Activated CD4-positive, alpha-beta T cell treated with anti-CD3 and anti-CD28 coated beads for 36 hours (primary cell): ENCODE results near the gene USP6NL. TPM values are rescaled to one million over a fixed set of nuclear protein-coding genes. Genes with fewer than 3 reads are reported as not detected.

Source experiments
- ATAC-seq: fragments of 200-7000 bp; cut with Tn5 transposase; one replicate; pipeline ENCODE4 v1.10.0; 2021; ENCODE audit warnings: mild to moderate bottlenecking, moderate library complexity
- CTCF ChIA-PET: fragments of 350-600 bp; sonication (Branson Sonifier 250); formaldehyde crosslinking; loops from one replicate; lab custom pipeline; 2021; ENCODE audit warnings: antibody characterized with exemption; lab: Charles Lee
- POLR2A ChIA-PET: fragments of 350-600 bp; sonication (Branson Sonifier 250); formaldehyde crosslinking; loops from one replicate; lab custom pipeline; 2021; ENCODE audit warnings: antibody characterized with exemption, inconsistent platforms; lab: Charles Lee
- DNase-seq: peaks from one replicate; pipeline ENCODE4 v3.0.0-alpha.2; 2020
- H3K27ac Mint-ChIP-seq: one replicate; pipeline ENCODE4 v1.8.0; 2021; ENCODE audit warnings: mixed read lengths
- H3K27me3 Mint-ChIP-seq: one replicate; pipeline ENCODE4 v1.8.0; 2021; ENCODE audit warnings: mixed read lengths
- H3K36me3 Mint-ChIP-seq: one replicate; pipeline ENCODE4 v1.8.0; 2021; ENCODE audit warnings: low read depth, mixed read lengths
- H3K4me1 Mint-ChIP-seq: one replicate; pipeline ENCODE4 v1.8.0; 2021; ENCODE audit warnings: mixed read lengths
- H3K4me3 Mint-ChIP-seq: one replicate; pipeline ENCODE4 v1.8.0; 2021; ENCODE audit warnings: mild to moderate bottlenecking, moderate library complexity, mixed read lengths
- H3K9me3 Mint-ChIP-seq: one replicate; pipeline ENCODE4 v1.8.0; 2021; ENCODE audit warnings: low read depth, mixed read lengths
- intact Hi-C, 2 experiments: fragments of 100-400 bp; cut with DNase I in 1 of 2; cut with micrococcal nuclease in 1 of 2; formaldehyde crosslinking; loops; one replicate each; pipeline versions ENCODE4 v1.14.2 to v1.15.1; 2022 to 2024; cut with DNase I, micrococcal nuclease
- total RNA-seq, 2 experiments: library from RNA; stranded (reverse); gene quantifications; one replicate each; pipeline ENCODE4 v1.2.3, GENCODE V29; 2021

USP6NL gene
- total RNA-seq, 2 experiments from 2014 or later = 4.4 to 5.4 TPM

GRCh38 chr10:11414314-11415038 is 197.0 kb downstream of the USP6NL start:
- ChIA-PET CTCF (interaction anchor here (1.3 kb wide), 1 partner anchor 9 kb away, joined by 3 read pairs; no protein-coding TSS in a partner anchor), POLR2A (no interaction called here)
- no peaks in the 10 kb centered on the region for H3K36me3 Mint-ChIP-seq
- no peaks in the 10 kb centered on the region for H3K27me3 Mint-ChIP-seq
- ATAC-seq (no peak), DNase-seq (no peak)
- H3K9me3 Mint-ChIP-seq = peaks cover 14% of the 10 kb centered on the region
- intact Hi-C loops = loop anchor here in 1 of 2 experiments (5.0 kb wide), 1 partner anchor 58 kb away; no protein-coding TSS in a partner anchor
- peaks cover 4% of the 10 kb centered on the region for H3K4me1 Mint-ChIP-seq
- no peak overlapping the region for H3K4me3 Mint-ChIP-seq
- H3K27ac Mint-ChIP-seq = no peak overlapping the region

- intact Hi-C loops = loop anchor here in 1 of 2 experiments (5.0 kb wide), 1 partner anchor 60 kb away; no protein-coding TSS in a partner anchor
- CTCF ChIA-PET = interaction anchor here (0.5 to 1.1 kb wide), 5 partner anchors 10 to 874 kb away, joined by 3 to 4 read pairs (median 3); no protein-coding TSS in a partner anchor
- Mint-ChIP-seq H3K4me3 (no peak overlapping the region), H3K4me1 (peaks cover 16% of the 10 kb centered on the region), H3K27ac (no peak overlapping the region), H3K36me3 (no peaks in the 10 kb centered on the region), H3K27me3 (no peaks in the 10 kb centered on the region), H3K9me3 (peaks cover 9% of the 10 kb centered on the region)
- POLR2A ChIA-PET = no interaction called here
- DNase-seq (no peak), ATAC-seq (no peak)
Observed at GRCh38 chr10:11411926-11412545, 199.4 kb downstream of the USP6NL start.

DNA sequence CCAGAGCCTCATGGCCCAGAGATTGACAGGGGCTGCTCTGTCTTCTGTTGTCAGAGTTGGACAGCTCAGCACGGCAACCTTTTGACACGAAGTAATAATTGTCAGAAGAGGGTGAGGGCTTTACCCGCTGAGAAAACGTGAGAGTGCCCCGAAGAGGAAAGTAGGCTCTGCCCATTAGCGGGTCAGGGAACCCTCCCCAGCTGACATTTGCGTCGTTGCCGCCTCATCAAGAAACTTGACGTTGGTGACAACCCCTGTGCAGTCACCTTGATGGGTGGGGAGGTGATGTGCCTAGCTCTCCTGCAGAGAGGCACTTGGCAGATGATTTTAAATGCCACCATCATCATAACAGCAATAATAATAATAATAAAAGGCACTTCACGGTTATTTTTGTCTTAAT is 202.1 kb downstream of the USP6NL start:
- no peaks in the 10 kb centered on the region for H3K36me3 Mint-ChIP-seq
- H3K4me1 Mint-ChIP-seq = peaks cover 31% of the 10 kb centered on the region
- no peak overlapping the region for H3K27ac Mint-ChIP-seq
- no peak for DNase-seq
- intact Hi-C loops = no loop called here
- CTCF ChIA-PET = no interaction called here
- POLR2A ChIA-PET = no interaction called here
- no peaks in the 10 kb centered on the region for H3K27me3 Mint-ChIP-seq
- no peak overlapping the region for H3K4me3 Mint-ChIP-seq
- peaks cover 9% of the 10 kb centered on the region for H3K9me3 Mint-ChIP-seq
- no peak for ATAC-seq

GRCh38 chr10:11407939-11408338 is 203.5 kb downstream of the USP6NL start:
- intact Hi-C loops = no loop called here
- ChIA-PET POLR2A (no interaction called here), CTCF (interaction anchor here (0.6 kb wide), 1 partner anchor 9 kb away, joined by 3 read pairs; no protein-coding TSS in a partner anchor)
- no peak overlapping the region for H3K27ac Mint-ChIP-seq
- H3K4me1 Mint-ChIP-seq = peaks cover 36% of the 10 kb centered on the region
- peaks cover 12% of the 10 kb centered on the region for H3K9me3 Mint-ChIP-seq
- H3K4me3 Mint-ChIP-seq = no peak overlapping the region
- ATAC-seq = no peak
- no peak for DNase-seq
- H3K27me3 Mint-ChIP-seq = no peaks in the 10 kb centered on the region
- peaks cover 4% of the 10 kb centered on the region for H3K36me3 Mint-ChIP-seq

- ChIA-PET POLR2A (no interaction called here), CTCF (no interaction called here)
- H3K4me1 Mint-ChIP-seq = peaks cover 46% of the 10 kb centered on the region
- intact Hi-C loops = no loop called here
- H3K27me3 Mint-ChIP-seq = no peaks in the 10 kb centered on the region
- no peak overlapping the region for H3K27ac Mint-ChIP-seq
- H3K9me3 Mint-ChIP-seq = peaks cover 13% of the 10 kb centered on the region
- ATAC-seq (no peak), DNase-seq (no peak)
- H3K4me3 Mint-ChIP-seq = no peak overlapping the region
- peaks cover 10% of the 10 kb centered on the region for H3K36me3 Mint-ChIP-seq
Observed at GRCh38 chr10:11406746-11407145, 204.7 kb downstream of the USP6NL start.

DNA sequence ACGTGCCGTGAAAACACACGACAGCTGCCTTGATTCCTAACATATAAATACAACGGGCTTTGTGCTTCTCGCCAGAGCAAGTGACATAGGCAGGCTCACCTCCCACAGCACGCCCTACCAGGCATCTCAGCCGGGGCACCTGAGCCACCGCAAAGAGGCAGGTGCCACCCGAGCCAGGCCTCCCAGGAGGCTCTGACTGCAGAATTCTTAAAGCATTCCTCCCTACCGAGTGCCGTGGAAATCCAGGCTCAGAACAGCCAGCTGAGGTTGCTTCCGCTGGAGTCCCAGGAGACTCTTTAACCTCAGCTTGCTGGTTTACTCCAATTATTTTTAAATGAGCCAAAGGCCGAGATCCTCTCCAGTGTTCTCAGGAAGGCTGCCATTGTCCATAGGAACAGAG is 206.5 kb downstream of the USP6NL start:
- Mint-ChIP-seq H3K9me3 (peaks cover 13% of the 10 kb centered on the region), H3K27ac (no peak overlapping the region), H3K4me3 (no peak overlapping the region), H3K36me3 (peaks cover 10% of the 10 kb centered on the region), H3K27me3 (no peaks in the 10 kb centered on the region), H3K4me1 (peaks cover 61% of the 10 kb centered on the region)
- POLR2A ChIA-PET = no interaction called here
- ATAC-seq (no peak), DNase-seq (no peak)
- CTCF ChIA-PET = interaction anchor here (0.9 kb wide), 1 partner anchor 10 kb away, joined by 3 read pairs; no protein-coding TSS in a partner anchor
- intact Hi-C loops = no loop called here

Other genes with a start within 250 kb of the USP6NL start
- 1 to 10 TPM; 3.5 to 3.8 TPM for gene ECHDC3, start 130.7 kb upstream of the USP6NL start, total RNA-seq
- under 1 TPM; 0.78 to 0.88 TPM for gene PROSER2, start 211.7 kb upstream of the USP6NL start, total RNA-seq